ENCODE results near the gene PPP4R1.

The PPP4R1 gene

DNA sequence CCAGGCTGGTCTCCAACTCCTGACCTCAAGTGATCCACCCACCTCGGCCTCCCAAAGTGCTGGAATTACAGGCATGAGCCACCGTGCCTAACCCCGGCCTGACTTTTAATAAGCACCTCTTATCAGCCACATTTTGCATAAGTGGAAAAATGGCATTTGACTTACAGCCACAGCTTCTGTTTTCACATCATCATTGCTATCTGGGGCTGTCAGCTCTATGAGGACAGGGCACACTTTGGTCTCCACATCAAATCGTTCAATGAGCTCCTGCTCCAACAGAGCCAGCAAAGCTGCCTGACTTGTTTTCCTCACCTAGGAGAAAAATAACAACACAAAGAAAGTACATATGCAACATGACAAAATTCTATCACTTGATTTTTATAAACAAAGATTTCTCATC lies 26.4 kb downstream of the PPP4R1 start:
- no peak for DNase-seq (ENCODE audit: low spot score)

DNA sequence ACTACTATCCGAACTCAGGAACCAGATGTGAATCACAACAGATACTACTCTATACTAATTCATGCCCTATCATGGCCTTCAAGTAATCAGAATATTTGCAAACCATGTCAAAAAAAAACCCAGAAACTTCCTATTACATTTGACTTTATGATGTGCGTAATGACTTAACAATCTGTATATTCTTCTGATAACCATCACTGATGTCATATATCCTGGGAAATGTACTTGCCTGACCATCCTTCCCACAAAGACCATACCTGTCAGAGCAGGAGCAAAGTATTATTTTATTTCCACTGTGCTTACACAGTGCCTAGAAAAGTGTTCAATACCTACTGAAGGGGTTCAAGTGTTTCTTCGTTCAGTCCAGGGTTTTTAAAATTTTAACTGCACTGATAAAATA lies 27.5 kb downstream of the PPP4R1 start:
- no peak for DNase-seq (ENCODE audit: low spot score)

DNA sequence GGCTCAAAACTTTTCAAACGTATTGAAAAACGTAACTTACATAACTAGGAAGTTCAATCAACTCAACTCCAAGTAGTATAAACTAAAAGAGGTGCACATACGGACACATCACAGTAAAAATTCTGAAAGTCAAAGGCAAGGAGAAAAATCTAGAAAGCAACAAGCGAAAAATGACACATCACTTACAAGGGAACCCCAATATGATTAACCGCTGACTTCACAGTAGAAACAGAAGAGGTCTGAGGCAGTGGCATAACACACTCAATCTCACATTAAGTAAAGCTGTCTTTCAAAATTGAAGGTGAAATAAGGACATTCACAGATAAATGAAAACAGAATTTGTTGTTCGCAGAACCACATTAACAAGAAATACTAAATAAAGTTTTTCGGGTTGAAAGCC lies 32.7 kb downstream of the PPP4R1 start:
- no peak for DNase-seq (ENCODE audit: low spot score)

DNA sequence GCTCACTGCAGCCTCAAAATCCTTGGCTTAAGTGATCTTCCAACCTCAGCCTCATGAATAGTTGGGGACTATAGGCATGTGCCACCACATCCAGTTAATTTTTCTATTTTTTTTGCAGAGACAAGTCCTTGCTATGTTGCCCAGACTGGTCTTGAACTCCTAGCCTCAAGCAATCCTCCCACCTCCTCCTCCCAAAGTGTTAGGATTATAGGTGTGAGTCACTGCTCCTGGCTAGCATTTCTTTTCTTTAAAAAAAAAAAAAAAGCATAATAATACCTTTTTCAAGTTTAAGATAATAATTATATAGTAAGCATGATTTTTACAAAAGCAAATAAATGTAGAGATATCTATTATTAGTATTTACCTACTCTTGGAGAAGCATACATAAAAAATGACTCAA lies 36.1 kb downstream of the PPP4R1 start:
- DNase-seq (ENCODE audit: low spot score): no peak

DNA sequence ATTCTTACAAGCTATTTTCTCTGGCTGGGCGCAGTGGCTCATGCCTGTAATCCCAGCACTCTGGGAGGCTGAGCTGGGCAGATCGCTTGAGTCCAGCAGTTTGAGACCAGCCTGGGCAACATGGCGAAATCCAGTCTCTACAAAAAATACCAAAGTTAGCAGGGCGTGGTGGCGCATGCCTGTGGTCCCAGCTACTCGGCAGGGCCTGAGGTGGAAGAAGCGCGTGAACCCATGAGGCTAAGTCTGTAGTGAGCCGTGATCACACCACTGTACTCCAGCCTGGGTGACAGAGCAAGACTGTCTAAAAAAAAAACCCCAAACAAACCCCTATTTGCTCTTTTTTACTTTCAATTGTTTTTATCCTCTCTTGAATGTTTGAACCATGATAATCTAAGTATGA lies 37.0 kb downstream of the PPP4R1 start:
- DNase-seq (ENCODE audit: low spot score): no peak

DNA sequence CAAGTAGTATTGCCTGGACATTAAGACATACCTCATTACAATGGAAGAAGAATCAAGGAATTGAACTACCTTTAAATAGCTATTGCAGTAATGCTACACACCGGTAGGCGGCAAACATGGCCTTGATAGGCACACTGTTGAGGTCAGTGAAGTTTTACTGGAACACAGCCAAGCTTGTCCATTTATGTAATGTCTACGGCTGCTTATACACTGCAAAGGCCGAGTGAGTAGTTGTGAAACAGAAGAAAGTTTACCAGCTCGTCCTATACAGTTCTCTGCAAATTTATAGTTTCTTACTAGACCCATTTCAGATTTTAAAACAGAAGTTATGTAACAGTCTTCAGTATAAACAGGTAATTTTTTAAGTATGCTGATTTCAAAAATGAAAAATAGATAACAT lies 38.8 kb downstream of the PPP4R1 start:
- DNase-seq (ENCODE audit: low spot score): peak; percentile 68

DNA sequence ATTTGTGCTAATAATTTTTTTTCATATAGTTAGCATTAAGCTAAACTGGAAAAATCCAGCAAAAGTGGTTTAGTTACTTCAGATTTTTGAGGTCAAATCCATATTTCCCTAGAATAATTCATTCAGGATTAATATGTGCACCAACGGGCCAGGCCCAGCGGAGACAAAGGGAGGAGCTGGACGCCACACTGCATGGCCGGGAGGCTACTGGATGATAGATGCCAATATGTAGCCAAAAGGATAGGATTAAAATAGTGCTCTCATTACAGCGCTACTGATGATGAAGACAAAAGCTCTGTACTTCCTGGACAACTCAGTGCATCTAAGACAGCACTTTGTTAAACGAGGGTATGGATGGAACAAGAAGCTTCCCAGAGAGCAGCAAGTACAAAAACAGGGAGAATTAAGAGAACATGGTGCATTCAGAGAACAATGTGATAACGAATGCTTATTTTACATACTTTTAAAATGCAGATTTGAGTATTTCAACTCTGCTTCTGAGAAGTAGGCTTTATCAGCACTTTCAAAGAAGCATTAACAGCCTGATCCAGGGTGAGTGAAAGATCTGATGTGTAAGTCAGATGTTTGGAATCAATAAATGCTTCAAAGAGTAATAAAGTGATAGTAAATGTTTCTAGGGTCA lies 39.8 kb downstream of the PPP4R1 start:
- DNase-seq (ENCODE audit: low spot score): no peak

DNA sequence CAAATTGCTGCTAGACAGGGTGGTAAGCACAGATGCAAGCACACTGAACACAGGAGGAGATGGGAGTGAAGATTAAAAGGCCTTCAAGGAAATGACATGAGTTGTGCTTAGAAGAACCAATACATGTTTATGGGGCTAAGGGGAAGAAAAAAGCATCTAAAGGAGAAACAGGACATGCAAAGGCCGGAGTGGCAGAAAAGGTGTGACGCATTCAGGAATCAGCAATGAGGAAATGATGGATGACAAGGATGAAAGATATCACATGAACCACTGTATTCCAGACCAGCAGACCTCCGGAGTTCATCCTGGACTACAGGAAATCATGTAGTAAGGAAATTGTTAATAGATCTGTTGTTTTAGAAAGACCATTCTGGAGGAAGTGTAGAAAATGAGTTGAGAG lies 42.8 kb downstream of the PPP4R1 start:
- no peak for DNase-seq (ENCODE audit: low spot score)

DNA sequence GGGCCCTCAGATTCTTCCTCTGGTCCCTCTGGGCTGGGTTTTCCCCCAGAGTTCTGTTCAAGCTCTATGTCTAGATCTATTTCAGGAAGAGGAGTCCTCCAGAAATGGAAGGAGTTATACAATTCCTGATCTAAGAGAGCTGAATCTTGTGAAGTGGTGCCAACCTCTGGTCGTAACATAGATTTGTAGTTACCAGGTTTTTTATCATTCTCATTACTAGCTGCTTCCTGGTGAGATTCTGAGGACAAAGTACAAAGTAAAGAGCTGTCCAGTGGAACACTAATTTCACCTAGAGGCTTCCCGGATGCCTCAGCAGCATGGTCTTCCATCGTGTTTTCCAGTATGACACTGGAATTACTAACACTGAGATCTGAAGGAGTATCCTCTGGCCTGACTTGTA lies 44.1 kb downstream of the PPP4R1 start:
- DNase-seq (ENCODE audit: low spot score): no peak

DNA sequence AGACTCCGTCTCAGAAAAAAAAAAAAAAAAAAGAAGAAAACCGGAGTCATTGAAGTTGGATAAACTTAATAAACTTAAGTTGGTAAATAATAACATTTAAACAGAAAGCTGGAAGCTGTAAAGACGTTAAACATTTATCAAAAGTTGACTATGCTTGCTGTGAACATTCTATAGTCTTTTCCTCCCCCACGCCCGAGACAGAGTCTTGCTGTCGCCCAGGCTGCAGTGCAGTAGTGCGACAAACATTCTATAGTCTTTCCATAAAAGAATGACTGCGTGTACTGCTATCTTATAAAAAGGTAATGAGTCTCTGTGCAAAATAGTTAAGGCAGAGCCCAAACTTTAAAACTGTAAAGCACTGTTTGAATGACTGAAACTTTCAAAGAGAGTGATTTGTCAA lies 45.2 kb downstream of the PPP4R1 start:
- no peak for DNase-seq (ENCODE audit: low spot score)

DNA sequence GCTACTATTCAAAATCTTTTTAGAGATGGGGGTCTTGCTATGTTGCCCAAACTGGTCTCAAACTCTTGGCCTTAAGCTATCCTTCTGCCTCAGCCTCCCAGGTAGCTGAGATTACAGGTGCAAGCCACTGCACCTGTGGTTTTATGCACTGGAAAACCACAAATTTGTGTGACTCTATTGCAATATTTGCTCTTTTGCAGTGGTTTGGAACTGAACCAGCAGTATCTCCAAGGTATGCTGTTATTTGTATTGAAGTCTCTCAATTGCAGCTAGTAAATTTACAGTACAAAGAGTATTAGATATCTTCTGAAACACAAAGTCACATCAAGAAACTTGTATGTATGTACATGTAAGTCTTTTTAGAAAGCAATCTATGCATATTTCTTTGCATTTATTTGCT lies 46.2 kb downstream of the PPP4R1 start:
- DNase-seq (ENCODE audit: low spot score): no peak

DNA sequence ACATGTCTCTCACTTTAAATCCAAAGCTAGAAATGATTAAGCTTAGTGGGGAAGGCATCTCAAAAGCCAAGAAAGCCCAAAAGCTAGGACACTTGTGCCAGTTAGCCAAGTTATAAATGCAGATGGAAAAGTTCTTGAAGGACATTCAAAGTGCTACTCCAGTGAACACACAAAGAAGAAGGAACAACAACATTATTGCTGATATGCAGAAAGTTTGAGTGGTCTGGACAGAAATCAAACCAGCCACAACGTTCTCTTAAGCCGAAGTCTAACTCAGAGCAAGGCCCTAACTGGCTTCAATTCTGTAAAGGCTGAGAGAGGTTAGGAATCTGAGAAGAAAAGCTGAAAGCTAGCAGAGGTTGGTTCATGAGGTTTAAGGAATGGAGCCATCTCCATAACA lies 49.0 kb downstream of the PPP4R1 start:
- no peak for DNase-seq (ENCODE audit: low spot score)

DNA sequence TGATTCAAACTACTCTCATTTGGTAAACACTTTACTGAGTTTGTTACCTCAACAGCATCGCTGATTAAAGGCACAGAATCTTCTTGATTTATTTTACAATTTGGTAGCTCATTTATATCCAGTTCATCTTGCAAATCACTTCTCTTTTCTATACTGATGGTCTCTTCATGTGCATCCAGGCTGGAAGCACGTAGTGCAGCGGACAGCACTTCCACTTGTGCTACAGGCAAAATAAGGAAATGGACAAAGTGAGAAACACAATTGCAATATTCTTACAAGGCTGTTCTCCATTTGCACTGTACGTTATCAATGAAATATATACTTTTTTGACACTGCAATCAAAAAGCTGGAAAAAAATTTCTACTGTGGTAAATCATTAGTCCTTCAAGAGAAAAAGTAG lies 51.0 kb downstream of the PPP4R1 start:
- no peak for DNase-seq (ENCODE audit: low spot score)

DNA sequence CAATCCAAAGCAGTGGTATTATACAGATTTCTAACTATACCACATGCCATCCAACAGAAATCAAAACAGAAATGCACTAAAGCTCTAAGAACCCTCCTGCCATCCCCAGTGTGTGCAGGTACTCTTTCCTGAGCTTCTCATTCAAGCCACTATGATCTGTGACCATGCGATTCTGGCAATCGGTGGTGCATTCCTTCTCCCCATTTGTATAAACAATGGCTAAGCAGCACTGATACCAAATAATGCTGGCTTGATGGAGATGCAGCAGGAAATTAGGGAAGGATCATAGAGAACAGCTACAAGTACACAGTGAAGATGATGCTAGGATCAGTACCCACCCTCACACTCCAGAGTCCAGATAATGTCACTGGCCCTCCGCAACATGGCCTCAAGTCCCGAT lies 51.8 kb downstream of the PPP4R1 start:
- no peak for DNase-seq (ENCODE audit: low spot score)

DNA sequence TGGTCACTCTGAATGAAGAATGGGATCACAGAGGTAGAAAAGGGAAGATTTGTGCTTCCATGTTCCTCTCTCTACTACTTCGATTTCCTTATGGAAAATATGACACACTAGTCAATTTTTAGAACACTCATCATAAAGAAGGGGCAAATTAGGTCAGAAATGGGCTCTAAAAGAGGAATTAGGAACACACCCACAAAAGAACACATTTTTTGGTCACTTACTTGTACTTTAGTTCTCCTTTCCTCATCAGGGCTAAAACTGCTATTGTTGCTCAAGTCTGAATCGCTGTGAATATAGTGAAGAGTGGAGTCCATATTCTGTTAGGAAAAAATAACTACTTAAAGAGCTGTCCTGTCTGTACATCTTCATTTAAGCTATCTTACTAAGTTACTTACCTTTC lies 52.6 kb downstream of the PPP4R1 start:
- DNase-seq (ENCODE audit: low spot score): no peak

DNA sequence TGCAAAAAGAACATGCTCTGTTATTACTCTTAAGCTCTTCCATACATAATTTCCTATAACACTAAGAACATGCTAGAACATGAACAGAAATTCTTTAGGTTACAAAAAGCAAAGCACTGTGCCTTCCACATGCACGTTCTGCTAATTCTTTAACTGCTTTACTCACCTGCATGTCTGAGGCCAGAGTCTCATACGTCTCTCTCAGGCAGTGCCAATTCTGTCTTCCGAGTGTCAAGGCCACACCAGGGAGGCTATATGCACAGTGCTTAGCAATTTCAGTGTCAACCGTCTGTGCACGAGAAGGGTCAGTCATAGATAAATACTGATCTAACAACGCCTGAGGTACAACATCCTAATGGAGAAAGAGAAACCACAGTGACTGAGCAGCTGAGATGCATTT lies 55.1 kb downstream of the PPP4R1 start:
- no peak for DNase-seq (ENCODE audit: low spot score)

DNA sequence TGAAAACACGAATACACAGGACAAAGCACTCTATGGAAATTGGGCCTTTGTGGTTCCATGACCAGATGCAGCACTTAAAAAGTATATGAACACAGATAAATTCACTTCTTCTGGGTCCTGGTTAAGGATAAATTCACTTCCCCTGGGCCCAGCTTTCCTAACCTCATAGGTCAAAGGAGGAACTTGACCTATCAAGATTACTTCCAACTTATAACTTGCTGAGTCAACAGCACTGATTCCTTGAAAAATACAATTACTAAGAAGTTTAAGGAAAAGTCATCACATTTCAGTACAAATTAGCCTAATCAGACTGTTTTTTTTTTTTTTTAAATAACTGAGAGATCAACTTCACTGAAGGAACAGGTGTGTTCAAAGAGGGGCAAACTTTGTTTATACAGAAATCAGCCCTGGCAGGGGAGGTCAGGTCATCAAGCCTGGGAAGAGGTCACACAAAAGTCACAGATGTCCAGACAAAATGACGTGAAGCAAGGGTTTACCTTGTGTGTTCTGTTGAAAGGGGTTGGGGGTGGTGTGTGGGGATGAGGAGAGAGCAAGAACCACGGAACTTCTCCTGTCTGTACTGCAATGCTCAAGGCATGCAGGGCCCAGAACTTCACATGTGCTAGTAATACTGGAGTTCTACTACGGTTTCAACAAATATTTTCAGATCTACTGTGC lies 55.8 kb downstream of the PPP4R1 start:
- DNase-seq (ENCODE audit: low spot score): no peak

DNA sequence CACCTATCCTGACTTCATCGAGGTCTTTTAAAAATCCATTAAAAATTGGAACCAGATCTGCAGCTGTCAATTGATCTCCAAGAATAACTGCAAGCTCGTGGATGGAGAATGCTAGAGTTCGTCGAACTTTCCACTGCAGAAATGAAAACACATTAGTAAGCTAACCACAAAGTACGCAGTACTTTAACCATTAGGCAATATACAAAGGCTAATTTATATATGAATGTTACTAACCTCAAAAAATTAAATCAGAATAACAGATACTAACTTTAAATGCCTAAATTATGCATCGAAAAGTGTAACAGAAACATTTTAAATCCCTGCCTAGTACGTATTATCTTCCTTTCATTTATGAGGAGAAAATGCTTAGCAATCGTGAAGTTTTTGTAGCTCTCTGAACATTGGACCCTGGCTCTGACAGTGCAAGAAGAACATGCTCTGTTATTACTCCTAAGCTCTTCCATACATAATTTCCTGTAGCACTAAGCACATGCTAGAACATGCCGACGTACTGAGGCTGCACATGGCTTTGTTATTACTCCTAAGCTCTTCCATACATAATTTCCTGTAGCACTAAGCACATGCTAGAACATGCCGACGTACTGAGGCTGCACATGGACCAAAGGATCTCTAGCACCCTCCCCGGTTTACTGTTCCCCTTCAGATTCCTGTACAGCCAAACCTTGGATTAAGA lies 57.0 kb downstream of the PPP4R1 start:
- DNase-seq (ENCODE audit: low spot score): no peak

DNA sequence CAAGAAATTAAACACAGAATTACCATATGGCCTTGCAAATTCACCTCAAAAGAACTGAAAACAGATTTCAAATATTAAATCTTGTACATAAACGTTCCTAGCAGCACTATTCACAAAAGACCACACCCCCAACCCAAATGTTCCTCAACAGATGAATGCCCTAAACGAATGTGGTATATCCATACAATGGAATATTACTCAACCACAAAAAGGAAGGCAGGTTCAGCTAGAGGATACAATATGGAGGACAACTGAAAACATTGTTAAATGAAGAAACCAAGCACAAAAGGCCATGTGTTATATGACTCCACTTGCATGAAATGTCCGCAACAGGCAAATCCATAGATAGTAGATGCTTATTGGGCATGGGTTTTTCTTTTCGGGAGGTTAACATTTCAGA lies 61.7 kb downstream of the PPP4R1 start:
- no peak for DNase-seq (ENCODE audit: low spot score)

DNA sequence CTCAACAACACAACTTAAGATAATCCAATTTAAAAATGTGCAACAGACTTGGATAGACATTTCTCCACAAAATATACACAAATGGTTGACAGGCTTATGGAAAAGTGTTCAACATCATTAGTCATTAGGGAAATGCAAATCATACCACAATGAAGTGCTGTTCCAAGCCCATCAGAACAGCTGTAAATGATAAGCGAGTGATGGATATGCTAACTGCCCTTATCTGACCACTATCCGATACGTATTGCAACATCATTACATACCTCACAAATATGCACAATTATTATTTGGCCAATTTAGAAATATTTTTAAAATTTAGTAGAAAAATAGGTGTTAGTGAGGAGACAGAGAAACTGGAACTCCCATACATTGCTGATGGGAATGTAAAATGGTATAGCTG lies 62.2 kb downstream of the PPP4R1 start:
- no peak for DNase-seq (ENCODE audit: low spot score)

DNA sequence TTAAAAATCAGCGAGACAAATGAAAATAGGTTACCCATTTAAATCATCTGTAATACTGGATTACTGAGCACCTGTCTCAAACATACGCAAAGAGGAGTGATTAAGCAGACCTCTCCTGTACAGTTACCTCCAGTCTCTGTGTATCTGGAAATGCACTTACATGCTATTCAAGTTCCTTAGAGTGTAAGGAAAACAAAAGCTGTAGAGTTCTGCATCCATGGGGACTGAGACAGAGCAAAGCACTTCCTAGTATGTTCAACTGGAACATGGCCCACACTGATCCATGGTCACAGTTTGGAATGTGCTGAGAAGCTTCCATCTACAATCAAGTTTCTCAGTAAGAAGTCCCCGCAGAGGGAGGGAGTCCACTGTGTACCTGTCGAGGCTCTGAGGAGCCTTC lies 63.9 kb downstream of the PPP4R1 start:
- DNase-seq (ENCODE audit: low spot score): no peak

DNA sequence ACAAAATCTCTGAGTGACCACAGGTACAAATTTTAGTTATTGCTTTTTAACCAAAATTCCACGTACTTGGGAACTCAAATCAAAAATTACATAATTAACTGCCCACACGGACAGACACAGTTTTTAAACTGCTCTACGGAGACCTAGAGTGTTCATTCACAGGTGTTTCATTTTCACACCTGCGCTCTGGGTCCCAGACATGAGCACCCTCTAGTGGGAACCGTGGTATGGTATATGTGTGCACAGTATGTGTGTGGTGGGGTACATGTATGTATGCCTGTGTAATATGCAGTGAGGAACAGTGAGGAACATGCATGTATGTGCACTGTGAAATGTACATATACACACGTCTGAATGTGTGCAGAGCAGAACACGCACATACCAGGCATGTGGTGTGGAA lies 65.0 kb downstream of the PPP4R1 start:
- no peak for DNase-seq (ENCODE audit: low spot score)

DNA sequence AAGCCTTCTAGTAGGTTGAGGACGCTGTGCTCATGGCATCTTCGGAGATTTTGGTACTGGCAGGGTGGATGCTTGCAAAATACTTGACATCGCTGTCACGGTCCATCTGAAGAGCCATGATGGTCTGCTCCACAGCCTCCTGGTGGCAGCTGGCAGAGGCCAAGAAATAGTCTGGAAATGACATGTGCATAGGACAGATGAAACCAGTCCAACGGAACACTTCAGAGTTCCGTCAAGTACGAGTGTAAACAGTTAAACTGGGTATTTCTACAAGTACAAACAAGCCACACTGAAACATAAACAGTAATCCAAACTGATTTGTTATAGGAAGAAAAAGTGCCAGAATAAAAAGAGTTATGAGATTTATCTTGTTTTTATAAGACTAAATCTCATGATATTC lies 66.6 kb downstream of the PPP4R1 start:
- DNase-seq (ENCODE audit: low spot score): no peak

DNA sequence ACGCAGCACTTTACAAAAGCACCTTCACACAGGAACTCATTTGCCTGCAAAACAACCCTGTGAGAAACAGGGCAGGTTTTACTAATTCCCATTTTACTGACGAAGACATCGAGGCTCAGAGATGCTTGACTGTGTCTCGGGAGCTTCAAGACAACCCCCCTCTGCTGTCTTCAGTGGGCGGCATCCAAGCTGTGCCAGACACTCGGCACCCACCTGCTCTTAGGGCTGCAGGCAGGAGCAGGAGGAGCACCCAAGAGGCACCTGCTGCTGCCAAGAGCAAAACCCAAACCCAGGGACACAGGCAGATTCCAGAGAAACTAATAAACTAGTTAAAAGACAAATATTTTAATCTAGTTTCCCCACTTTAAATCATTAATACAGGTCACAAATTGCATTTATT lies 67.9 kb downstream of the PPP4R1 start:
- DNase-seq (ENCODE audit: low spot score): no peak
